IMR-90 (cell line): ENCODE measurements around the gene PNMA1. TPM values are rescaled to one million over a fixed set of nuclear protein-coding genes. Genes with fewer than 3 reads are reported as not detected.

Experiments used
- ATAC-seq: fragments of 200-7000 bp; cut with Tn5 transposase; 2 replicates; pipeline ENCODE4 v1.9.1; 2020; ENCODE audit warnings: low read depth, mild to moderate bottlenecking, moderate library complexity
- BruUV-seq: library from RNA; stranded (reverse); fragments of 400-500 nt; replicated peaks from 2 replicates; lab custom pipeline; 2021; lab: Mats Ljungman, UMichigan
- CTCF ChIA-PET: fragments of 300-600 bp; formaldehyde crosslinking; extraction: SDS; loops from one replicate; lab custom pipeline; 2021; ENCODE audit warnings: antibody characterized with exemption; lab: Yijun Ruan, JAX
- POLR2A ChIA-PET: fragments of 300-600 bp; sonication (Branson Sonifier 250); formaldehyde crosslinking; loops from one replicate; lab custom pipeline; 2022; ENCODE audit warnings: antibody characterized with exemption; ENCODE audit not compliant: unreplicated experiment; lab: Charles Lee
- DNase-seq: peaks from one replicate; pipeline ENCODE4 v3.0.0; 2013
- H2AFZ ChIP-seq: replicated peaks from 2 replicates; pipeline ENCODE3; 2013; ENCODE audit warnings: low read length, mild to moderate bottlenecking; ENCODE audit not compliant: poor library complexity
- H2AK5ac ChIP-seq: 2 replicates; pipeline ENCODE4 v1.6.1; 2013; ENCODE audit warnings: low read depth, low read length, inconsistent platforms
- H2AK9ac ChIP-seq: replicated peaks from 2 replicates; pipeline ENCODE3; 2013; ENCODE audit warnings: mild to moderate bottlenecking, low read depth, low read length, moderate library complexity; ENCODE audit not compliant: poor library complexity
- H2BK120ac ChIP-seq: 2 replicates; pipeline ENCODE4 v1.6.1; 2013; ENCODE audit warnings: low read depth, low read length, inconsistent platforms
- H2BK15ac ChIP-seq: 3 replicates; pipeline ENCODE4 v1.6.1; 2013; ENCODE audit warnings: low read depth, low read length, inconsistent platforms
- H2BK20ac ChIP-seq: 2 replicates; pipeline ENCODE4 v1.6.1; 2013; ENCODE audit warnings: low read depth, mild to moderate bottlenecking, inconsistent platforms, low read length, moderate library complexity
- H2BK5ac ChIP-seq: 2 replicates; pipeline ENCODE4 v1.6.1; 2013; ENCODE audit warnings: mild to moderate bottlenecking, low read depth, low read length, inconsistent platforms; ENCODE audit not compliant: poor library complexity, severe bottlenecking
- H3K14ac ChIP-seq: replicated peaks from 2 replicates; pipeline ENCODE4 v1.6.1; 2013; ENCODE audit warnings: low read depth, low read length, inconsistent platforms
- H3K18ac ChIP-seq: 2 replicates; pipeline ENCODE4 v1.6.1; 2013; ENCODE audit warnings: low read depth, low read length, control low read depth
- H3K23ac ChIP-seq: 2 replicates; pipeline ENCODE4 v1.6.1; 2013; ENCODE audit warnings: low read depth, low read length, inconsistent platforms
- H3K27ac ChIP-seq: 2 replicates; pipeline ENCODE4 v1.5.1; 2013; ENCODE audit warnings: mild to moderate bottlenecking, control low read depth, low read length; ENCODE audit not compliant: insufficient read depth
- H3K27me3 ChIP-seq: 2 replicates; pipeline ENCODE4 v1.6.1; 2013; ENCODE audit warnings: low read length; ENCODE audit not compliant: control insufficient read depth, insufficient read depth
- H3K36me3 ChIP-seq: 2 replicates; pipeline ENCODE4 v1.6.1; 2013; ENCODE audit warnings: low read length, mixed read lengths; ENCODE audit not compliant: control insufficient read depth, insufficient read depth
- H3K4ac ChIP-seq: 2 replicates; pipeline ENCODE4 v1.6.1; 2013; ENCODE audit warnings: low read depth, low read length, inconsistent platforms
- H3K4me1 ChIP-seq: 2 replicates; pipeline ENCODE4 v1.6.1; 2013; ENCODE audit warnings: low read length, mixed read lengths; ENCODE audit not compliant: control insufficient read depth, insufficient read depth
- H3K4me2 ChIP-seq: 2 replicates; pipeline ENCODE4 v1.6.1; 2013; ENCODE audit warnings: low read depth, mild to moderate bottlenecking, control low read depth, low read length, moderate library complexity
- H3K4me3 ChIP-seq: 2 replicates; pipeline ENCODE4 v1.5.1; 2013; ENCODE audit warnings: low read depth, mild to moderate bottlenecking, control low read depth, low read length, moderate library complexity; ENCODE audit not compliant: insufficient read depth
- H3K56ac ChIP-seq: 2 replicates; pipeline ENCODE4 v1.6.1; 2013; ENCODE audit warnings: low read length, inconsistent platforms; ENCODE audit not compliant: insufficient read depth; ENCODE audit errors: extremely low read depth
- H3K79me1 ChIP-seq, 2 experiments: 2 replicates each; pipeline ENCODE4 v1.6.1; 2013; ENCODE audit warnings: low read length in 2 of 2, inconsistent platforms in 1 of 2, low read depth in 1 of 2
- H3K9ac ChIP-seq: 2 replicates; pipeline ENCODE4 v1.6.1; 2013; ENCODE audit warnings: low read depth, low read length, control low read depth
- H3K9me1 ChIP-seq: 2 replicates; pipeline ENCODE4 v1.6.1; 2013; ENCODE audit warnings: low read length, inconsistent platforms; ENCODE audit not compliant: insufficient read depth
- H3K9me3 ChIP-seq: 2 replicates; pipeline ENCODE4 v1.6.1; 2013; ENCODE audit warnings: low read length; ENCODE audit not compliant: control insufficient read depth, insufficient read depth
- H4K20me1 ChIP-seq: 2 replicates; pipeline ENCODE4 v1.6.1; 2013; ENCODE audit warnings: low read length, inconsistent platforms; ENCODE audit not compliant: insufficient read depth
- H4K5ac ChIP-seq: 2 replicates; pipeline ENCODE4 v1.6.1; 2013; ENCODE audit warnings: mild to moderate bottlenecking, low read depth, low read length, control low read depth
- H4K8ac ChIP-seq, 2 experiments: 2 replicates each; pipeline ENCODE4 v1.6.1; 2013; ENCODE audit warnings: low read depth in 2 of 2, low read length in 2 of 2, control low read depth in 1 of 2, inconsistent platforms in 1 of 2
- H4K91ac ChIP-seq: 2 replicates; pipeline ENCODE4 v1.6.1; 2013; ENCODE audit warnings: low read depth, low read length, inconsistent platforms; ENCODE audit not compliant: insufficient read depth
- FOS ChIP-seq: fragments of 150-350 bp; IDR thresholded peaks from 2 replicates; pipeline ENCODE4 v1.6.1; 2016; ENCODE audit warnings: low read depth, low read length
- NFE2L2 ChIP-seq: fragments of 150-350 bp; IDR thresholded peaks from 2 replicates; pipeline ENCODE4 v1.6.1; 2016; ENCODE audit warnings: low read depth, mild to moderate bottlenecking, low read length
- WGBS, 2 experiments: methylation state at CpG; one replicate each; pipeline versions ENCODE4 v1.1.5 to v1.1.7; 2013; ENCODE audit warnings: missing lambda C conversion rate in 2 of 2; ENCODE audit not compliant: insufficient read length in 1 of 2; ENCODE audit errors: extremely low coverage in 2 of 2; 5-methylcytosine and 5-hydroxymethylcytosine counted together
- dilution Hi-C: fragments of 300-500 bp; cut with HindIII; formaldehyde crosslinking; loops from one replicate; pipeline ENCODE4 v1.14.3; 2018; ENCODE audit warnings: low sequenced_read_pairs; ENCODE audit not compliant: unreplicated experiment
- in situ Hi-C: fragments of 300-500 bp; cut with MboI; formaldehyde crosslinking; loops from 3 replicates; pipeline ENCODE4 v1.14.3; 2019; ENCODE audit warnings: low sequenced_read_pairs, inconsistent platforms, mixed read lengths
- intact Hi-C: fragments of 100-400 bp; cut with micrococcal nuclease; formaldehyde crosslinking; loops from 2 replicates; pipeline ENCODE4 v1.10.0; 2022
- polyA plus RNA-seq, 3 experiments: library from polyadenylated mRNA; depleted of rRNA; stranded (reverse); fragments of >200 nt; gene quantifications; 2 replicates each; pipeline ENCODE4 v1.2.3, GENCODE V29; 2012; ENCODE audit warnings: low replicate concordance in 1 of 3
- total RNA-seq: library from RNA; depleted of rRNA; stranded (reverse); fragments of >200 nt; gene quantifications from 2 replicates; pipeline ENCODE4 v1.2.3, GENCODE V29; 2012

The PNMA1 gene
- total and polyA plus RNA-seq, 2 of the 4 experiments (the other 2 are of a cell fraction), result 6.5 to 28.2 TPM

DNA sequence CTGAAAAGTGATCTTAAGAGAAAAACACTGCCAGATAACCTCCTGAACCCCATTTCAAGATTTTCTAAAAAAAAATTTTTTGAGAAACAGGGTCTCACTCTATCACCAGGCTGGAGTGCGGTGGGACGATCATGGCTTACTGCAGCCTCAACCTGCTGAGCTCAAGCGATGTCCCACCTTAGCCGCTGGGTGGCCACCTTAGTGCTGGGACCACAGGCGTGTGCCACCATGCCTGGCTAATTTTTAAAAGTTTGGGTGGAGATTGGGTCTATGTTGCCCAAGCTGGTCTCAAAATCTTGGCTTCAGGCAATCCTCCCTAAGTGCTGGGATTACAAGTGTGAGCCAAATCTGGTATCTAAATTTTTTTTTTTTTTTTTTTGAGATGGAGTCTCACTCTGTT lies 3.4 kb downstream of the PNMA1 start:
- Histone ChIP-seq H3K36me3 (peaks cover 5% of the 10 kb centered on the region), H2AFZ (no peak overlapping the region), H3K27me3 (no peaks in the 10 kb centered on the region), H2AK5ac (no peak overlapping the region), H2BK15ac (no peak overlapping the region), H4K20me1 (peaks cover 36% of the 10 kb centered on the region), H3K14ac (no peak overlapping the region), H3K9me3 (no peaks in the 10 kb centered on the region), H3K9ac (no peak overlapping the region), H3K4me3 (no peak overlapping the region), H4K5ac (no peak overlapping the region), H3K9me1 (peaks cover 8% of the 10 kb centered on the region), H3K56ac (no peak overlapping the region), H3K4me1 (peaks cover 5% of the 10 kb centered on the region), H3K4ac (no peak overlapping the region), H3K27ac (no peak overlapping the region), H3K79me1 (peaks cover 19 to 45% of the 10 kb centered on the region in 2 experiments), H2BK120ac (no peak overlapping the region), H4K91ac (no peak overlapping the region), H2BK20ac (no peak overlapping the region), H3K18ac (no peak overlapping the region), H2BK5ac (no peak overlapping the region), H4K8ac (no peak overlapping the region), H2AK9ac (no peak overlapping the region), H3K4me2 (no peak overlapping the region), H3K23ac (no peak overlapping the region)
- ChIA-PET CTCF (interaction anchor here (0.6 kb wide), 2 partner anchors 156 to 582 kb away, joined by 4 to 7 read pairs; no protein-coding TSS in a partner anchor), POLR2A (no interaction called here)
- no TSS peak for BruUV-seq
- dilution Hi-C loops (no loop called here), intact Hi-C loops (no loop called here), in situ Hi-C loops (no loop called here)
- ATAC-seq, result no peak
- DNase-seq, result no peak
- 94% methylated on average over 3 of the region's 5 CpGs; no CpG with 5 or more reads in 1 of the 2 experiments for WGBS, 2 experiments
- TF ChIP-seq NFE2L2, result no peak
- no peak for TF ChIP-seq FOS
